DMS153 (cell line): ENCODE results near the gene TEKT5.

ENCODE experiments used
- DNase-seq: peaks from one replicate; lab custom pipeline; 2025; lab: John Stamatoyannopoulos, UW

The TEKT5 gene

GRCh38 chr16:10578474-10579316 lies 116.0 kb downstream of the TEKT5 start:
- peak; percentile 25 for DNase-seq
